Measurements from ENCODE around the gene SPHK1.

SPHK1 gene

DNA sequence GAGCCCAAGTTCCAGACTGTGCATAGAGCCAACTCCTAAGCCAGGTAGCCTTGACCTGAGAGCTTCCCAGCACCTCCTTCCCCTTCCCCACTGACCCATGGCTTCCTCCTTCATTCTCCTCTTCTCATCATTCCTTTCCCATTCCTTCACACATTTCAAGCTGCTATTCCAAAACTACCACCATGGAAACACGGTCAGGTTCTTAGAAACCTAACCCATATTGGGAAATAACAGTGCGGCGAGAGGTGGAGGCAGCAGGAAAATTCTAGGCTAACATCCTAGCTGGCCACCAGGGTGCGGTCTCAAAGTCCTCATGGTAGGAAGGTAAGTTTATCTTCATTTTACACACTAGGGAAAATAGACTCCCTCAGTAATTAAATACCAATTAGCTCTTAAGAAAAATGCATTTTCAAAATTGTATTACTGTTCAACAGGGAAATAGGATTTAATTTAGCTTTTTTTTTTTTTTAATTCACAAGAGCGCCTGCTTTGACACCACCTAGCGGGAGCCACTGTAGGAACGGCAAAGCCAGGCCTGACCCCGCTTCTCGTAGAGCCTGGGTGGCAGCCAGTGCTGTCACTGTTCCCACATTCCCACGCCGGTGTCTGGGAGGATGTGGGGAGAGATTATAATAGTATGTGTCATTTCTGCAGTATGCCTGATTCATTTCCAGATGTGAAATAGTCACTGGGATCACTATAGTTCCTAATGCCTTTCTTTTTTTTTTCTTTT lies 14.0 kb upstream of the SPHK1 start:
- H3K4me3 ChIP-seq (ENCODE audit: low read depth, low read length): no peak overlapping the region
- TF ChIP-seq CTCF (IDR thresholded peaks at IDR 0.05; ENCODE audit: low read depth, low read length, missing control alignments): peak; percentile 28

GRCh38 chr17:76371656-76372628 lies 12.5 kb upstream of the SPHK1 start:
- no peak for DNase-seq (ENCODE audit: low read depth)
- no peak overlapping the region for H3K4me3 ChIP-seq (ENCODE audit: low read depth, low read length)
- TF ChIP-seq CTCF (IDR thresholded peaks at IDR 0.05; ENCODE audit: low read depth, low read length, missing control alignments): no peak

More for the DNA sequence above, 14.0 kb upstream of the SPHK1 start:
- no peak for DNase-seq (ENCODE audit: low read depth)

DNA sequence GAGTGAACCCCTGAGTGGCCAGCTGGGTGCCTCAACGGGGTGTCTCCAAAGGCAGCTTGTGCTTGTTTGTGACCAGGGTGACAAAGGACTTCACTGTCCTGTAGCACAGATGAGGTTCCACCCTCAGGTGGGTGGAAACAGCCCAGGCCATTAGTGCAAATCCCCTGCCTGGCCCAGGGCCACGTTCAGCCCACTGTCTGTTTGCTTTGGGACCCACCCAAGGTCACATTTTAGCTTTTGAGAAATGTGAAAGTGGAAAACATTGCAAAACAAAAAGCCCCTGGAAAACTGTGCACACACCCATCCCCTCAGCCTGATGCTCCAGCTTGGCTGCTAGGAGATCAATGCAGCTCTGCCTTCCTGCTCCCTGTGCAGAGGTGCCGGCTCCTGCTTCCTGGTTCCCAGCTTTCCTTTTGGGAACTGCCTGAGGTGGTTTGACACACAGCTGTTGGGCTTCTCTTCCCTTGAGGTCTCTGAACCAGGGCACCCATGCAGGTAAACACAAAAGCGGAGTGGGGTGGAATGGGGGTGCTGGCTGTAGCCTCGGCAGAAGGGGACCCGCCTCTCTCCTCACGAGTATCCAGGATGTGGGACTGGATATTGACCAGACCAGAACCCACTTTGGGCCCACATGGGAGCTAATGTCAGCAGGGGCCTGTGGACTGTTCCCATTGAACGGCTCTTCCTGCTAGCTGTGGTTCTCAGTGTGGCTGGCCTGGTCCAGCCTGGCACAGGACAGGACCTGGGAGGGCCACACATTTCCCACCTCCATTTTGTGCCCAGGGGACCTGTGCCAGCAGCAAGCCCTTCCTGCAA lies 7.9 kb upstream of the SPHK1 start:
- no peak overlapping the region for H3K4me3 ChIP-seq (ENCODE audit: low read depth, low read length)
- no peak for DNase-seq (ENCODE audit: low read depth)
- no peak for TF ChIP-seq CTCF (IDR thresholded peaks at IDR 0.05; ENCODE audit: low read depth, low read length, missing control alignments)

GRCh38 chr17:76378548-76379274 lies 5.7 kb upstream of the SPHK1 start:
- TF ChIP-seq CTCF (IDR thresholded peaks at IDR 0.05; ENCODE audit: low read depth, low read length, missing control alignments): no peak

DNA sequence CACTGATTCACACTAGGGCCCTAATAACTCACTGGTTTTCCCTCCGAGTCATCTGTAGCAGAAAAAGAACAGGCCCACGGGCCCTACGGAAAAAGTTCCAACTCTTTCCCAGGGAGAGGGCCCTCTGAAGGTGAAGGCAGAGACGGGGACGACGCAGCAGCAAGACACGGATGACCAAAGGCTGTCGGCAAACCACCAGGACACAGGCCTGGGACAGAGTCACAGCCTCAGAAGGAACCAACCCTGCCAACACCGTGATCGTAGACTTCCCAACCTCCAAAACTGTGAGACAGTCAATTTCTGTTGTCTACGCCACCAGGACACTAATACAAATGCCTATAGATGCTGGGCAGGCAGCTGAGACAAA lies 5.2 kb upstream of the SPHK1 start:
- DNase-seq (ENCODE audit: low read depth): no peak
- H3K4me3 ChIP-seq (ENCODE audit: low read depth, low read length): no peak overlapping the region
- no peak for TF ChIP-seq CTCF (IDR thresholded peaks at IDR 0.05; ENCODE audit: low read depth, low read length, missing control alignments)

More at GRCh38 chr17:76378548-76379274, 5.7 kb upstream of the SPHK1 start:
- no peak overlapping the region for H3K4me3 ChIP-seq (ENCODE audit: low read depth, low read length)
- DNase-seq (ENCODE audit: low read depth): no peak
